GM21367 (cell line): ENCODE data around the gene ATP10D.

ENCODE experiments used
- ATAC-seq: cut with Tn5 transposase; IDR thresholded peaks from one replicate; pipeline ENCODE4 v1.9.1; 2021; ENCODE audit not compliant: unreplicated experiment

ATP10D gene

DNA sequence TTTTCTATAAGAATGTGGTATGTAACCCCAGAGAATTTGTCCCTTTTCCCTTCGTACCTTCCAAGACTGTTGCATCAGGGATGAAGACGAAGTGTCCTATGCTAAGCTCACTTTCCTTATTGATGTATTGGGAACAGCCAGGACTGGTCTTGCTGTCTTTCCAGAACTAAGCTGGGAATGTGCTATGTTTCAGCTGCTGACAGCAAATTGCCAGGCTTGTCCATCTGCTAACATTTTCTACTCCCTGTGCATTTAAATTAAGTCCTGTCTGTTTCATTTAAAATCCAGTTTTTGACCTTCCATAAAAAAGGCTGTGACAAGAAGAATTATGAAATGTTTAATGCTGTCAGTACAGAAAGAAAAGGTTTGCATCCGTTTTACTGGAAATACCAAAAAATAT lies 87.9 kb downstream of the ATP10D start:
- no peak for ATAC-seq

DNA sequence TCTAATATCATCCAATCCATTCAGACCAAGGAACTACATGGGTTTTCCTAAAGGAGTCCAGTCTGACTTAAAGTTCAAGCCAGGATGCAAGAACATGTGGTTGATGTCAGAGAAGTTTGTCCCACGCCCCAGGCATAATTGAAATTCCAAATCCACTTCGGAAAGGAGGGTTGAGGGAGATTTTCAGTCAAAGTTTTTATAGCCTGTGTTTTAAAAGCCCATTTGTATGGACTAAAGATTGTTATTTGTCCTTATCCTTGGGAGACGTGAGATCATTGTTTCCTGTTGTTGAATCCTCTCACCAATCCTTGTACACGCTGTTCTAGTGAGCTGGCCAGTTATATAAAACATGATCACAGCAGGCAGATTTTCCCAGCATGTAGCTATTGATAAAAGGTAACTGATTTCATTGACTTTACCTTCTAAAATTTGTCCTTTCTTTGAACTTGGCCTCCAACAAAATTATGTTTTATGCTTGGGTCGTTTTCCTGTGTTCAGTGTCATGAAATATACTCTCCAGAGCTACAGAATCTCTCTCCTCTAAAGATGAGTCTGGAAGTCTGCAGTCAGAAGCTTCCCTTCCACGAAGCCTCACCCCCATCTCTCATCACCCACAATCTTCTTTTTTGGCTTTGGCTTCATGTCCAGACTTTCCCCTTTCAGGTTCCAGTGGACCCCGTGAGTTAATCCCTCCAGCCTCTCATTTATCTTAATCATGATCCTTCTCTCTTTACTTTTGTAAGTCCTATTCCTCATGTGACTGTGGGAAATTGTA lies 92.9 kb downstream of the ATP10D start:
- no peak for ATAC-seq

DNA sequence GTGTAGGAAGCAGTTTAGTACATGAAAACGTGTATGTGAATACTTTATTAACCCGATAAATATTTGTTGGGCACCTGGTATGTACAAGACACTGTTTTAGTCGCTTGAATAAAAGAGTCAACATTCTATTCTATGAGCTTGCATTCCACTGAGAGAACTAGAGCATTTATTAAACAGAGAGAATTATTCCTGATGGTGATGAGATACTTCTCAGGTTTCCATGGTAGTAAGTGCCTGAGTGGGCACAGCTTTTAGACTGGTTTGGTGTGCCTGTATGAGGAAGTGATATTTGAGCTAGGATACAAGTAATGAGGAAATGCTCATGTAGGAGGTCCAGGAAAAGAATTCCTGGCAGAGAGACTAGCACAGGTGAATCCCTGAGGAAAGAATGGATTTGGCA lies 94.2 kb downstream of the ATP10D start:
- no peak for ATAC-seq

DNA sequence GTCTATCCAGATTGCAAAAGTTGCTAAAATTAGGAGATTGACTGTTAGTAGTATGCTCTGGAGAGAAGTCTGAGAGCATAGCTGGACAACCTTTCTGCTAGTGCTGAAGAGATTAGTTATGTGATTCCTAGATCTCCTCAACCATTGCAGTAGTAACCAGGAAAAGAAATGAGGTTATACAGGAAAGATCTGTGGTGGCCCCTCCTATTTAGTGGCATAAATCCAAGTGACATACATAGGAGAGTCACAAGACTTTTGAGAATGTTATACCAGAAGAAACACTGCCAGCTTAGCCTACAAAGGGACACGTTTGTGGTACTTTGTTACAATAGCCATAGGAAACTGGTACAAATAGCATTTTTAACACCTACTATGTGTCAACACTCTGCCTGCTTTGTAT lies 105.2 kb downstream of the ATP10D start:
- ATAC-seq, result no peak

DNA sequence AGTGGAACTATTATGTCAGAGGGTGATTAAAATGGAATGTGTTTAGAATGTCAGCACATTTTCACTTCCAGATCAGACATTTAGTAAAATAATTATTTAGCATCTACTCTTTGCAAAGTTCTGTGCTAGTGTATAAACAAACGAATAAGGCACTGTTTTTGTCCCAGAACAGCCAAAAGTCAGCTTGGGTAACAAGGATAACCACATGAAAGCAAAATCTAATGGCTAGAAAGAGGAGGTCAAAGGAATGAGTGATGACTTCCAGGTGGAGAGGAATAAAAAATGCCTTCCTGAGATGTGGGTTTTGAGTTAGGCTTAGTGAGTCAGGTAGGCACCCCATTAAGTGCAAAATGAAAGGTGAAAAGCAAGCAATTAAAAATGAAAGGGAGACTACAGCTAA lies 112.6 kb downstream of the ATP10D start:
- no peak for ATAC-seq

DNA sequence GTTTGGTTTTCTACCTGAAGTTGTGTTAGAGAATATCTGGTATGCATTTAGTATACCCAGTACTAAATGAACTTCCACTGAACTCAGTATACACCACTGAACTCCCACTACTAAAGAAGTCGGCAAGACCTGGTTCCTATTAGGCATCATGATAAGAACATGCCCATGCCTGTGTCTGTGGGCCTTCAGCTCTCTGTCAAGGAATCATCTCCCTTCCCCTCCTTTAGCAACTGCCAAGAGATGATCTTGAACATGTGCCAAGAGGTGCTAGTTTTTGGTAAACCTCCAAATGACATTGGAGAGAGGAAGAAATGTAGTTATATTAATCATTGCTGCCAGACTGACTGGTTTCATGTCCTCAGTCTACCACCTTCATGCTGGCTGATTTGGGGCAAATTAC lies 113.2 kb downstream of the ATP10D start:
- ATAC-seq, result no peak

DNA sequence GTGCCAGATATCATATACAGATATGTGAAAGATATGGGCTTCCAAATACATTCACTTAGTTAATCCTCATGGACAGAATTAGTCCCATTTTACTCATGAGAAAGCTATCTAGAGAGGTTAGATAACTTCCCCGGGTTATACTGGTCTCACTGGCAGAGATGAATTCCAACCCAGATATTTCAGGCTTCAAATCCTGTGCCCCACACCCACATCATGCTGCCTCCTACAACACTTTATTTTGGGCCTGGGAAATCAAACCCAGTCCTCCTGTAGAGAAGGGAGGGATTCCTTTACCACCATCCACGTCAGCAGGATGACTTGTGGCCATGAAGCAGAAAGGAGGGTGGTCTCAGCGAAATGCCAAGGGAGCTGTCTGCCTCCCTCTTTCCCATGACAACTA lies 113.8 kb downstream of the ATP10D start:
- no peak for ATAC-seq

DNA sequence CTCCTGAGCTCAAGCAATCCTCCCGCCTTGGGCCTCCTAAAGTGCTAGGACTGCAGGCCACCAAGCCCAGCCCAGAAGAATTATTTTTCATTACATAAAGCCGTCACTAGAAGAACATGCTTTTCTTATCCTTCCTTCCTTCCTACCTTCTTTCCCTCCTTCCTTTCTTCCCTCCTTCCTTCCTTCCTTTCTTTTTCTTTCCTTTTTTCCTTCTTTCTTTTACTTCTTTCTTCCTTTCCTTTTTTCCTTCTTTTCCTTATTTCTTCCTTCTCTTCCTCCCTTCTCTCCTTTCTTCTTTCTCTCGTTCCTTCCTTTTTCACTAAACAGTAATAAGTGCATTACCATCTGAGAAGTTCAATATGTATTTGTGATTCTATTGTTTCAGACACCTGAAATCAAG lies 121.4 kb downstream of the ATP10D start:
- no peak for ATAC-seq

DNA sequence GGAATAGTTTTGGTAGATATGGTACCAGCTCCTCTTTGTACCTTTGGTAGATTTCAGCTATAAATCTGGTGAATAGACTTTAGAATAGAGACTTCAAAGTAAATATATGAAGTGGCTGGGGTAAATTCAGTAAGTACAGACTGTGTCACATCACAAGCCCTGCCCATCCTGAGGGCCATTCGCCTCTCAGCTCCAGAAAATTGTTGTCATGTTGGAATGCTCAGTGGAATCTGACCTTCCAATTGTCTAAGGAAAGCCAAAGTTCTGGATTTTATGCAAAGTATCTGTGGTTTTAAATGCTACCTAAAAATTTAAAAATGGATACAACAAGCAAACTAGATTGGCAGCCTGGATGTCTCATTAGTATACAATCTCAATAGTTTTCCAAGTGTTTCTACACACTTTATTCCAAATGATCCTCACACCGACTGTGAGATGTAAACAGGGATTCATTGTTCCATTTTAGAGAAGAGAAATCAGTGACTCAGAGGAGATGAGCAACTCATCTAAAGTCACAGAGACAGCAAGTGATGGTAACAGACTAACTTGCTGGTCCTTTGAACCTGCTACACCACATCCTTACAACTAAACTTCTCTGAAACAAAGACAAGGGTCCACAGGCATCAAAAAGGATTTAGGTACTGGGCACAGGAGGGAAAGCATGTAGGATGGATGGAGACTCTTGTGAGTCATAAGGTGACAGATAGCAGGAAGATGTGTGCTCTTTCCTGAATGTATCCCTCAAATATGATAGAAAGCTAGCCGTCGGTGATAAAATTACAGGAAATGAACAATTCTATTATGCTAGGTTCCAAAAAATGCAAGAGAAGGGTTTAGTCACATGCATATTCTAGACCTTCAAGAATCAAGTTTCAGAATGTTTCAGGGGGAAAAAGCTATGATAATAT lies 127.3 kb downstream of the ATP10D start:
- ATAC-seq, result no peak

DNA sequence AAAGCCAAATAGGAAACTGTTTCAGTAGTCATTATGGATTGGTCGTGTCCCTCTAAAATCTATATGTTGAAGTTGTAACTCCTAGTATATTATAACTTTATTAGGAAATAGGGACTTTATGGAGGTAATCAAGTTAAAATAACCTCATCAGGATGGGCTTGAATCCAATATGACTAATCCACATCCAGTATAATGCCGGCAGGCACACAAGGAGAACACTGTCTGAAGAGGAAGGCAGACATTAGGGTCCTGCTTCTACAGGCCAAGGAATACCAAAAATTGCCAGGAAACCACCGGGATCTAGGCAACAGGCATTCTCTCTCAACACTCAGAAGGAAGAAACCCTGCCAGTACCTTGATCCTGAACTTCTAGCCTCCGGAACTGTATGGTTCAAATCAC lies 130.3 kb downstream of the ATP10D start:
- ATAC-seq, result no peak

DNA sequence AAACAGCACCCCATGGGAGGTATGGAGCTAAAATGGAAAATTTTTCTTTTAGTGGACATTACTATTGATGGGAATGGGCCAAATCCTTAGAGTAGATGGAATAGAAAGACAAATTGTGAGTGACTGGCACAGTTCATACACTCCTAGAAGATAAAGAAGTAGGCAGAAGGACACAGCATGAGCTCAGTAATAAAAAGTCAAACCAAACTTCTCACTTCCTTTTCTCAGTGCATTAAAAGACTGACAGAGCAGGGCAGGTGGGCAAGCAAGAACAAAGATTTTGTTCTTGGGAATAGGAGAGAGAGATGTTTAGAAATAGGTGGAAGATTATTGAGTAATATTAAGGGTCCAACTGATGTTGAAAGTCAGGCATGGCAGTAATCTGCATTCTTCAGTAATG lies 132.5 kb downstream of the ATP10D start:
- no peak for ATAC-seq

DNA sequence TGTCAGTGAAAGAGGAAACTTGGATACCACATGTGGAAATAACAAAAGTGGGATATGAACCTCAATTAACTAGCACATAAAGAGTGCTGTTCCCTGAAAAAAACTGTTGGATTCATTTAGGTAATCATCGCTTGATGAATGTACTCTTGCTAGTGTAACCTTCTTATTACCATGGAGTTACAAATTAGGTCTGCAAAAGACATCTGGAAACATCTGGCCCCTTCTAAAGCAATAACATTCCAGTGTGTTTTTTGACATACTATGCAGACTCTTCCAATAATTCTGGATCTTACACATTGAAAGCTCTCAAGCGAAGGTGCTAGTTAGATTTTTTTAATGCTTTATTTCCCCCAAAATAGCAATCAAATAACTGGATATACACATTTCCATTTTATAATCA lies 134.6 kb downstream of the ATP10D start:
- ATAC-seq, result no peak

DNA sequence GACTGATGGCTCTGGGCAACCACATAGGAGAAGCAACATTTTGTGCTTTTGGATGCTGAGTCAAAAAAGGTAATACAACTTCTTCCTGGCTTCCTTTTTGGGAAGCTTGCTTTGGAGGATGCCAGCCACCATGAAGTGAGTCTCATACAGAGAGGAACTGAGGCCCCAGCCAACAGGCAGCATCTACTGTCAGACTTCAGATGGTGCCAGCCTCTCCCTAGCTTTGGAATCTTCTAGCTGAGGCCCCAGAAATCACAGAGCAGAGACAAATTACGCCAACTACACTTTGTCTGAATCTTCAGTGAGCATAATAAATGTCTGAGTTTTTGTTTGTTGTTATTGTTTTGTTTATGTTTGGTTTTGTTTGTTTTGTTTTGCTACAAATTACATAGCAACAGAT lies 136.1 kb downstream of the ATP10D start:
- ATAC-seq, result no peak

DNA sequence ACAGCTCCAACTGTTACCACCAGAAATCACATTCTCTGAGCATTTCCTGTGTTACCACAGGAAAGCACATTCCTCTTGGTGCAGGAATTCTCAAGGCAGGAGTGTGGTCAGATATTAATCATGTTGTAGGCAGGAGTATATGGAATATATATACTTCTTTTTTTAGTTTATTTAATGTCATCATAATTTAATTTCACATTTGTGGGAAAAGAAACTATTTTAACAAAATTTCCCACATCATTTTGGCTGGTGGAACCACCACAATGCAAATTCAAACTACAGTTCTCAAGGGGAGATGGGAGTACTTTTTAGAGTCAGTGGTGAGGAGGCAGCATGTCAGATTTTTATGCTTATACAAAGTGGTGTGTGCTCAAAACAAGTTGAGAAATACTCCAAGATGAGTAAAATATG lies 139.0 kb downstream of the ATP10D start:
- no peak for ATAC-seq

DNA sequence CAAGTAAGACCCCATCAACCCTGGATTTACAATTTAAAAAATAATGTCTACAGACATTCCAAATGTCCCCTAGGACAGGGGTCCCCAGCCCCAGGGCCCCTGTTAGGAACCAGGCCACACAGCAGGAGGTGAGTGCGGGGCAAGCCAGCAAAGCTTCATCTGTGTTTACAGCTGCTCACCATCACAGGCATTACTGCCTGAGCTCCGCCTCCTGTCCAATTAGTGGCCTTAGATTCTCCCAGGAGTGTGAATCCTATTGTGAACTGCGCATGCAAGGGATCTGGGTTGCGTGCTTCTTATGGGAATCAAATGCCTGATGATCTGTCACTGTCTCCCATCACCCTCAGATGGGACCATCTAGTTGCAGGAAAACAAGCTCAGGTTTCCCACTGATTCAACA lies 146.1 kb downstream of the ATP10D start:
- ATAC-seq, result no peak

DNA sequence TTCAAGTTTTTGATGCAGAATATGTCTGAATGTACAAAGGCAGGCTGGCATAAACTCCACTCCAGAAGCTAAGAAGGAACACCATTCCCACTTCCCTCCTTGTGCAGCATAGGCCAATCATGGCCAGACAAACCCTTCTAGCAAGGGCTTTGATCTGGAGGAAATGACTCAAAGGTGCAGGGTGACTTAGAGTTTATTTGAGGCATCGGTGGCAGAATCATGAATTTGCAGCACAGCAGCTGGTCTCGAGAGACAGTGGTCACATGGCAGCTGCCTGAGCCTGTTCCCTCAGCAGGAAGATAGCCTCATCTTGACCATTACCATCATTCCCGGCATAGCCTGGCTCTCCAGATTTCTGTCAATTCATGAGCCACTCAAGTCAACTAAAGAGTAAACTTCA lies 154.5 kb downstream of the ATP10D start:
- ATAC-seq, result no peak

DNA sequence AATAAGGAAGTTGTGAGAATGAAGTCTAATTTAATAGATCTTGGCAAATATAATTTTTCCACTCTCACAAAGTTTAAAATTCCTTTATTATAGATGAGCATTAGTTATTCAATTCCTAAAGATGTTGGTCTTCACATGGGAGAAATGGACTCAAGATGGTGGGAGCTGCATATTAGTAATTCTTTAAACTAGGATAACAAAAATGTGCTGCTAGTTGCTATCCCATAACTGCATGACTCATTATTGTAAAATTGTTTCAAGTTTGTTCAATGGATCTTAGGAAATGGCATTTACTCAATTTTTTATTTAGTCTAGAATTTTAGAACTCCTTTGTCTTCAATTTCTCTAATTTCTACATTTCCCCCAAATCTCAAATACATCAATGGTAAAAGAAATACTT lies 155.8 kb downstream of the ATP10D start:
- no peak for ATAC-seq

DNA sequence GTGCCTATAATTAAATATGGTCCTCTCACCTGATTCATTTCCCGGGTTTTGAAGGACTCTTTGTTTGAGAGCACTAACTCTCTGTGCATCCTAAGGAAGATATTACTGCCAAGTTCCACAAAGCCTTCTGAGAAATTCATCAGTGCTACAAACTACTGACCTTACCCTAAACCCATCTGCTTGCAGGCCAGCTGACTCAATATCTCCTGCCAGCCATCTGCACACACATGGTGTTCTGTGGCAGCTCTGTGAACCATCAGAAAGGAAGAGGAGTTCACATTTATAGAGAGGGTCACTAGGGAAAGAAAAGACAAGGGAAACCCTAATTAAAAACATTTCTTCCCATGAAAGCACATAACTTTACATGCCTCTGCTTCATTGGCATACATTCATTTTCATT lies 156.7 kb downstream of the ATP10D start:
- ATAC-seq, result no peak

DNA sequence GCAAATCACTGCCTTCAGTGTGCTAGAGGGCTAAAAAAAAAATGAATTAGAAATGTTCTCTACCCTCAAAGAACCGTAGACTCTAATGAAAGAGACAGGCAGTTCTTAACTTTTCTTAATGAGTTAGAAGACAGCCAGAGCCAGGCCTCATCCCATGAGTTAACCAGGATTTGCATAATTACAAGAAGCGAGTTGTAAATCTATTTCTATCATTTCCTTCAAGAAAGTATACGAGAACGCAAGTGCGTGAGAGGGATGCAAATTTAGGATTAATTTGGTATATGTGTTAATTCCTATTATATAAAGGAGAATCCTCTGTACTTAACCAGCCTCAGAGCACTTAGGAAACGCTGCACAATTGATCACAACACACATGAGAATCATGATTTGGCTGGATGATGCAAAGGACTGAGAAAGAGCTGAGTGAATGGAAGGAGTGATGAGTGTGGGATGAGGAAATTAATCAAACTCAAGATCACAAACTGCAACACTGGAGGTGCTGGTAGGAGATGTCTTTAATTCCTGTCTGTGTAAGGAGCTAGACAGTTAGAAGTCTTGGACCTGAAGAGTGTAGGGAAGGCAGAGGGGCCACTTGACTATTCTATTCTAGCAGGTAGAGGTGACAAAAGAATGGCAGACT lies 157.2 kb downstream of the ATP10D start:
- ATAC-seq, result no peak
